EH (cell line): ENCODE measurements around the gene GPBP1L1.
"Not testable (repeated sequence)": the region's sequence is repeated elsewhere in the genome, so short reads cannot be mapped to it uniquely, and the experiment has no call there.

ENCODE experiments used
- DNase-seq: peaks from one replicate; pipeline ENCODE4 v3.0.0-alpha.2; 2015; ENCODE audit warnings: low read depth

The GPBP1L1 gene

DNA sequence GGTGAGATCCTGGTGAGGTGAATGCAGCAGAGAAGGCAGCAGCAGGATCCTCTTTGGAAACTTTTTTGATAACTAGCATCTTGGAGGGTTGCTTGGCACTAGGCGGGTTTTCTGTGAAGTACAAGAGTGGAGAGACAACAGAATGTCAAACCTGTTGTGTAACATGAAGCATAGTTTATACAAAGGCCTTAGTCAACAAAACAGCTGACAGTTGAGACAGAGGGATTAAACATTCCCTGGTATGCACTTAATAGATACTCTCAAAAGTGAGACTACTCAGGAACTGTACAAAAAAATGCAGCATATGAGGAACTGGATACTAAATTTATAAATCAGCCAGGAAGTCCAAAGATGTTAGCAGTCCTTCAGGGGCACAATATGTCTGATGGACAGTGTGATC, 46.0 kb downstream of the GPBP1L1 start:
- DNase-seq: peak; percentile 35

DNA sequence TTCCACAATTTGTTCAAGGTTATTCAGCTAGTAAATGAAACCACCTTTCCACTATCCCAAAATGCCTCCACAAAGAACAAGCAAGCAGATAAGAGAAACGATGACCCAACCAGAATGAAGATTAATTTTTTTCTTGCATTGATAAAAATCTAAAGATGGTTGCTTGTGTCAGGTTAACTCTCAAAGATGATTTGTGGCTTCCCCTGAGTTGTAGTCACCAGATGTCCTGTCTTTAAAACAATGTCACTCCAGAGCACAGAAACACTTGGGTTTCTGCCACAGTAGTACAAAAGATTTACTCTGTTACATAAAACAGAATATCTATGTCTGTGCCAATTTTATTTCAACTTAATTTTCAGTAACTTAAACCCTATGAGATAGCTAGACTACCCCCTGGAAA, 51.1 kb downstream of the GPBP1L1 start:
- no peak for DNase-seq

DNA sequence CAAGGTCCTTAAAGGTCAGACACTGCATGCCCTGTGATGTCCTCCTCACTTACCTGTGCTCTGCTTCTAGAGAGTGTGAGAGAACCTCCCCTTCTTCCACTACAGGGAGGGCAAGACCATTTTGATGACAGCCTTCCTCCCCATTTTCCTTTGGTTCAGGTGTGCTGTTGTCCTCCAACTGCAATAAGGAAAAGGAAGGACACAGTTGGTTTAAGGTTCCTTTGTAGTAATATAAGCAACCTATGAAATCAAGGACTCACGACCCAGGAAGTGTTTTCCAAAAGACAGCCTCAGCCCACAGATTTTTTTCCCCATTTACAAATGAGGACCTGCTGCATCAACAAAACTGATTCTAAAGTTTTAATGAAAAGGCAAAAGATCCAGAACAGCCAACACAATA, 55.9 kb downstream of the GPBP1L1 start:
- no peak for DNase-seq

DNA sequence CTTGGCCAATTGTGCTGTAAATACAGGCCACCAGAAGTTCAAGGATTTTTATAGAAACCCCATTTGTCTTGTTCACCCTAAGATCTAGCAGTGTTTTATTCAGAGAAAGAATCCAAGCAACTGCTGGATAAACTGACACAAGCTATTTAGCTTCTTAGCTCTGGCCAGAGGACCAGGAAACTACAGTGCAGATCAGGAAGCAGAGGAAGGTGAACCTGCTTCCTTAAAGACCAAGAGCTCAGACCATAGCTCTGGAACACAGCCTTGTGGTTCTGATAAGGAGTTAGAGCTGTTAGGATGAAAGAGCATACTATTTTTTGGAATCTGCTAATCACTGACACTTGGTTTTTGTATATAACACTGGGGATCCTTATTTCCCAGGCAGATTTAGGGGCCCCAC, 57.3 kb downstream of the GPBP1L1 start:
- DNase-seq: no peak

- DNase-seq: no peak
Measured at GRCh38 chr1:45623972-45624371, 62.4 kb downstream of the GPBP1L1 start, which contains the start of gene CCDC17. CCDC17 (minus strand) TSS chr1:45624054; CDS start chr1:45623909, 145 bp downstream.

- no peak for DNase-seq
Measured at GRCh38 chr1:45622524-45623394, 63.6 kb downstream of the GPBP1L1 start.

- DNase-seq: no peak
Measured at GRCh38 chr1:45621895-45622523, 64.3 kb downstream of the GPBP1L1 start.

- DNase-seq: no peak
Measured at GRCh38 chr1:45621501-45621836, 64.9 kb downstream of the GPBP1L1 start.

DNA sequence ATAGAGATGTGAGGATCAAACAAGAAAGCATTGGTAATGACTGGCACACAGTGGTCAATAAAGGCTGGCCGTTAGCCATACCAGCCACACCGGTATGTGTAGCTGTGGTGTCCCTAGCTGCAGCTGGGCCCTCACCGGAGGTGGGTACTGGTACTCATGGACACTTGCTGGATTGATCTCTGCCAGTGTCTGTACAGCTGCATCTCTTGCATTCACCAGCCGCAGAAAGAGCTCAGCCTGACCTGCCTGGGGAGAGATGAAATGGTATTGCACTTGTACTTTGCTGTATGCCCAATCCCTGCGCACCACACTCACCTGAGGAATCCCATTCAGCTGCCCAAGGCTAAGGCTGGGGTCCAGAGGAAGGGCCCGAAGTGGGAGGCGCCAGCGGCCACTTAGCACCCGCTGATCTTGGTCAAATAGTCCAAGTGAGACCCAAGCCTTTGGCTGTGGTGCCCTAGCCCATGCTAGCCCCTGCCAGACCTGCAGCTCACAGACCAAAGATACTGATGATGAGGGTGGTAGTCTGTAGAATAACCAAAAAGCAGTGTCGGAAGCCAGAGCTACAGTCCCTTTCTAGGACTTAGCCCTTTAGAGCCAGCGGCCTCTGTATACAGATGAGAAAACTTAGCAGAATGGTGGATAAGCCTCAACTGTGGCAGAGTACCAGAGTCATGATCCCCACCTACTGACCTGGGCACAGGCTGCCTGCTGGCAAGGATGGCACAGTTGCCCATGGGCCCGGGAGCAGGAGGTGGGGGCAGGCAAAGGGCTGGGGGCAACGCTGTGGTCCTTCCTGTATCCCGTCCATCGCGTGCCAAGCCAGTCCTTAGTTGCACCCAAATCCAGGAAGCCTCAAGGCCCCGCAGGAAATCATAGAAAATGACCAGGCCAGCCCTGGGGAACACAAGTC, 65.5 kb downstream of the GPBP1L1 start:
- DNase-seq: no peak

- DNase-seq: no peak
Measured at GRCh38 chr1:45619149-45619921, 67.0 kb downstream of the GPBP1L1 start.

- DNase-seq: peak; percentile 55
Measured at GRCh38 chr1:45617618-45618017, 68.7 kb downstream of the GPBP1L1 start.

DNA sequence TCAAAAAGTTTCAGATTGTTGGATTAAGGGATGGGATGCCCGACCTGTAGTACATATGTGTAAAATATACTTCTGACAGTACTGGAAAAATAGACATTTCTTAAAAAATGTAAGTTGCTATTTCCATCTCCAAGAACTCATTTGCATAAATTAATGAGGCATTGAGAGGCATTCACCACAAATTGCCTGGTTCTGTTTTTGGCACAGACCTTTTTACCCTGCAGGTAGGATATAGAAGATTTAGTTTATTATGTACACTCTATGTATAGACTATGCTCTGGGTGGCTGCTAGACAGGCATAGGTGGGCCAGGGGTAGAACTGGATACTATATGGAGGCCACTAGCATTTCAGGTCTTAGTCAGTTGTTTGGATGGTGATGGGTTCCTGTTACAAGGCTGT, 70.4 kb downstream of the GPBP1L1 start:
- no peak for DNase-seq

DNA sequence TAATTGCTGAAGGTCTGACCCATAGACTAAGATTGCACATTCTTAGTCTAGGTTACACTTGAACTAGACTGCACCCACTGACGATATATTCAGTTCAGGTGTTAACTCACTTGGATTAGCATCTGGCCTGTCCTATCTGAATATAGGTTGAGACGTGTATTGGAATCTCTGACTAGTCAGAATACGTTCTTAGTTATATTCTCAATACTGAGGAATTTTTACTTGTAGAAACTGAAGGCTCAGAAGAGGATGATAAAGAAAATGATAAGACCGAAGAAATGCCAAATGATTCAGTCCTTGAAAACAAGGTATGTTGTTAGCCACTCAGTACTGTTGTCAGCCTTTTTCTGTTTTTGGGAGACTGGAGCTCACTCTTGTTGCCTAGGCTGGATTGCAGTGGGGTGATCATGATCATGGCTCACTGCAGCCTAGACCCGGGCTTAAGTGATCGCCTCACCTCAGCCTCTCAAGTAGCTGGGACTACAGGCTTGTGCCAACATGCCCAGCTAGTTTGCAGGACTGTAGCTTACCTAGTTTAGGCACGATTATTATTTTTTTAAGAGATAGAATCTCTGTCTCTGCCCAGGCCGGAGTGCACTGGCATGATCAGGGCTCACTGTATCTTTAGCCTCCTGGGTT, 73.3 kb downstream of the GPBP1L1 start:
- DNase-seq: no peak

GRCh38 chr1:45610589-45611226, 75.6 kb downstream of the GPBP1L1 start:
- no peak for DNase-seq

DNA sequence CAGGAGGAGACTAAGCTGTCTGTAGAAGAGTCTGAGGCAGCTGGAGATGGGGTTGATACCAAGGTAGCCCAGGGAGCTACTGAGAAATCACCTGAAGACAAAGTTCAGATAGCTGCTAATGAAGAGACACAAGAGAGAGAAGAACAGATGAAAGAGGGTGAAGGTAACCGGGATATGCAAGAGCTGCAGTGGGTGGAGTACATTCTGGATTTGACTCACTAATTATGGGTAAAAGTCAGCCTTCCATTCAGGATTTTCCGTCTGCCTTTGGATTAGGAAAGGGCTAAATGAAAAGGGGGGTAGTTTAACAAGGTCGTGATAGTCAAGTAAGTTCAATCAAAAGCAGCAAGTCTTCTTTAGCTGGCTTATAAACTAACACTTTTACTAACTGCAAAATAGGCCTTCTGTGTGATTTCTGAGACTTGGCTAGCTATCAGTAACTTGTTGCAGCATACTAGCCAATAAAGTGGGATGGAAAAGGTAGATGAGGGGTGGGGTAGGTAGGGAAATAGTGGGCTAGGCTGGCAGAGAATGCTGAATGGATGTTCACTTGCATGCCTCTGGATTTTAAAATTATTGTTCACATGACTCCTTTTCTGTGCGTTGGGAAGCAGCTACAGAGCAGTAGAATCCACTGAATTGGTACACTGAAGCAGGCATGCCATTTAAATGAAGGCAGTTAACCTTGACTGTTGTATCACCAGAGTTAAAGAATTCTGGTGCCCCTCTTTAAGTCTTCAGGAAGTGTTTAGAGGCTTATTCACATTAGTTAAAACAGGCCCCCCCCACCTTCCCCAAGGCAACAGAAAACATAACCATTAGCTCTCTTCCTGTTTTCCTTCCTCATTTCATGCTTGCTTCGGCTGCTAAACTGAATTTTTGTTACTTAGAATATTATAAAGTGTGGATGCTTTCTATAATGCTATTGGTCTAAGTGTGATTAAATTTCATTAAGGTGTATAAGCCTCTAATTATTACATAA, 77.9 kb downstream of the GPBP1L1 start:
- peak; percentile 52 for DNase-seq

DNA sequence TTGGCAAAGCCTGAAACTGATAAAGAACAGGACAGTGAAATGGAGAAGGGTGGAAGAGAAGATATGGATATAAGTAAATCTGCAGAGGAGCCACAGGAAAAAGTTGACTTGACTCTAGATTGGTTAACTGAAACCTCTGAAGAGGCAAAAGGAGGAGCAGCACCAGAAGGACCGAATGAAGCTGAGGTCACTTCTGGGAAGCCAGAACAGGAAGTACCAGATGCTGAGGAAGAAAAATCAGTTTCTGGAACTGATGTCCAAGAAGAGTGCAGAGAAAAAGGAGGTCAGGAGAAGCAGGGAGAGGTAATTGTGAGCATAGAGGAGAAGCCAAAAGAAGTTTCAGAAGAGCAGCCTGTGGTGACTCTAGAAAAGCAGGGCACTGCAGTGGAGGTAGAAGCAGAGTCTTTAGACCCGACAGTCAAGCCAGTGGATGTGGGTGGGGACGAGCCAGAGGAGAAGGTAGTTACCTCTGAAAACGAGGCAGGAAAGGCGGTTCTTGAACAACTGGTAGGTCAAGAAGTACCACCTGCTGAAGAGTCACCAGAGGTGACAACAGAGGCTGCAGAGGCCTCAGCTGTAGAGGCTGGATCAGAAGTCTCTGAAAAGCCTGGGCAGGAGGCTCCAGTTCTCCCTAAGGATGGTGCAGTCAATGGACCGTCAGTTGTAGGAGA, 78.8 kb downstream of the GPBP1L1 start:
- DNase-seq: no peak

DNA sequence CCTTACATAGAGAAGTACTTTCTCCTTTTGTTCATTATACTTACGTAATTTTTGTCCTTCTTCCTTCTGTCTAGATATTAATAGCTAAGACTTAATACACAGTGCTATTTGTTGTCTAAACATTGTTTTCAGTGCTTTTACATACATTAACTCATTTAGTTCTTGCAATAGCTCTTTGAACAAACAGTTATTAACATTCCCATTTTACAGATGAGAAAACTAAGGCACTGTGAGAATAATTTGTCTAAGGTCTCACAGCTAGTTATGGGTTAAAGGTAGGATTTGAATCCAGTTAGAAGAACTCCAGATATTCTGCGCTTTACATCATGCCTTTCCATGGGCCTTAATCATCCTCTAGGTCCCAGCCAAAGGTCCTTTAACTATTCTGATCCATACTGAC, 82.1 kb downstream of the GPBP1L1 start:
- DNase-seq: no peak

DNA sequence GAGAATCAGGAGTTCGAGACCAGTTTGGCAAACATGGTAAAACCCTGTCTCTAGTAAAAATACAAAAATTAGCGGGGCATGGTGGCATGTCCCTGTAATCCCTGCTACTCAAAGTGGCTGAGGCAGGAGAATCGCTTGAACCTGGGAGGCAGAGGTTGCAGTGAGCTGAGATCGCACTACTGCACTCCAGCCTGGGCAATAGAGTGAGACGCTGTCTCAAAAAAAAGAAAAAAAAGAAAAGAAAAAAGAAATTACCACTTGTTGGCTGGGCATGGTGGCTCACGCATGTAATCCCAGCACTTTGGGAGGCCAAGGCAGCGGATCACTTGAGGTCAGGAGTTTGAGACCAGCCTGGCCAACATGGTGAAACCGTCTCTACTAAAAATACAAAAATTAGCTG, 89.6 kb downstream of the GPBP1L1 start:
- not testable (repeated sequence) for DNase-seq

- no peak for DNase-seq
Measured at GRCh38 chr1:45594412-45594811, 91.9 kb downstream of the GPBP1L1 start.
